BLaER1 (cell line): Measurements from ENCODE around the gene COQ10A.
"Not testable (repeated sequence)": the region's sequence is repeated elsewhere in the genome, so short reads cannot be mapped to it uniquely, and the experiment has no call there.

Experiments used
- H3K27ac ChIP-seq: shearing (Covaris generic); formaldehyde crosslinking; 2 replicates; pipeline ENCODE4 v1.8.1; 2022
- H3K27me3 ChIP-seq: shearing (Covaris generic); formaldehyde crosslinking; 2 replicates; pipeline ENCODE4 v1.8.1; 2022
- H3K36me3 ChIP-seq: shearing (Covaris generic); formaldehyde crosslinking; 2 replicates; pipeline ENCODE4 v1.8.1; 2022
- H3K4me1 ChIP-seq: shearing (Covaris generic); formaldehyde crosslinking; 2 replicates; pipeline ENCODE4 v1.8.1; 2022
- H3K4me2 ChIP-seq: shearing (Covaris generic); formaldehyde crosslinking; 2 replicates; pipeline ENCODE4 v1.8.1; 2022
- H3K4me3 ChIP-seq: shearing (Covaris generic); formaldehyde crosslinking; 2 replicates; pipeline ENCODE4 v1.8.1; 2022
- H3K9ac ChIP-seq: shearing (Covaris generic); formaldehyde crosslinking; 2 replicates; pipeline ENCODE4 v1.8.1; 2022
- H3K9me3 ChIP-seq: shearing (Covaris generic); formaldehyde crosslinking; 2 replicates; pipeline ENCODE4 v1.8.1; 2022
- H4K20me1 ChIP-seq: shearing (Covaris generic); formaldehyde crosslinking; 2 replicates; pipeline ENCODE4 v1.8.1; 2022
- Cebpa-rat ChIP-seq: shearing (Covaris generic); IDR thresholded peaks from 2 replicates; pipeline ENCODE4 v1.8.1; 2022

COQ10A gene

GRCh38 chr12:56257071-56257470 lies 9.7 kb upstream of the COQ10A start:
- H3K27ac ChIP-seq = peak overlapping the region; percentile 86; the same call in 1 of the 2 replicates
- H3K9ac ChIP-seq = peak overlapping the region; percentile 92
- H4K20me1 ChIP-seq = peaks cover 23% of the 10 kb centered on the region
- no peaks in the 10 kb centered on the region for H3K9me3 ChIP-seq
- no peak for TF ChIP-seq Cebpa-rat
- H3K36me3 ChIP-seq = peaks cover 48% of the 10 kb centered on the region
- H3K4me1 ChIP-seq = peaks cover 22% of the 10 kb centered on the region
- peak overlapping the region; percentile 86 for H3K4me3 ChIP-seq
- H3K4me2 ChIP-seq = peak overlapping the region; percentile 90
- H3K27me3 ChIP-seq = no peaks in the 10 kb centered on the region

DNA sequence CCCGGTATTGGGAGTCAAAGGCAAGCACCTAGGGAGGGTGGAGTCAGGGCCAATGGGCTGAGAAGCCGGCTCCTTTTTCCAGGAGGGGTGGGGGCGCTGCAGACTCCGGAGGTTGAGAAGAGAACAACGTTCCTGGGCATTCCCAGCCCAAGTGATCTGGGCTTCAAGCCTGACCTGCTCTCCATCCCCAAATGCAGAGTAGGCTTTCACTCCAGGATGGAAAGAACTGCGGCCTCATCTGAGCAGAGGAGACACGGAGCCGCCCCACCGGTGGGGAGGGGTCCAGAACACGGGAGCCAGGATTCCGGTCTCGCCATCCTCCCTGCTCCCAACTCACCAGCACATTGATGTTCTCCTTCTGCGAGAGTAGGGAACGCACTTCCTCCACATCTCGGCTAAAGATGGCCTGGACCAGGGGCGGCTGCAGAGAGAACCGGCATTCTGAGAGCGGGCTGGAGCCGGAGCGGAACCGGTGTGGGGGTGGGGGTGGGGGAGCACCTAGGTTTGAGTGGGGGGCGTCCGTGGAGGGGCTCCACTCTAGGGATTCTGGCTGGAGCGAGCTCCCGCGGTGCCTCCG lies 9.2 kb upstream of the COQ10A start:
- Histone ChIP-seq H3K27ac (peak overlapping the region; percentile 86), H3K4me3 (peak overlapping the region; percentile 86), H3K4me1 (peaks cover 22% of the 10 kb centered on the region), H3K9me3 (no peaks in the 10 kb centered on the region), H3K36me3 (peaks cover 43% of the 10 kb centered on the region), H4K20me1 (peaks cover 23% of the 10 kb centered on the region), H3K27me3 (no peaks in the 10 kb centered on the region), H3K4me2 (peak overlapping the region; percentile 90), H3K9ac (peak overlapping the region; percentile 92)
- TF ChIP-seq Cebpa-rat = no peak

- Histone ChIP-seq H3K9ac (peak within 1 kb of the TSS; percentile 92), H3K9me3 (no peaks in the 10 kb centered on the region), H3K36me3 (peaks cover 36% of the 10 kb centered on the region), H3K4me3 (peak within 1 kb of the TSS; percentile 86), H3K4me2 (peak within 1 kb of the TSS; percentile 90), H3K4me1 (peaks cover 22% of the 10 kb centered on the region), H3K27me3 (no peaks in the 10 kb centered on the region), H4K20me1 (peaks cover 23% of the 10 kb centered on the region), H3K27ac (peak within 1 kb of the TSS; percentile 86)
- TF ChIP-seq Cebpa-rat = no peak
Measured at GRCh38 chr12:56258068-56258819, 8.5 kb upstream of the COQ10A start, which contains the start of gene ANKRD52. TSS of gene ANKRD52 (minus strand) at chr12:56258384. CDS start at chr12:56258269, 115 bp downstream.

DNA sequence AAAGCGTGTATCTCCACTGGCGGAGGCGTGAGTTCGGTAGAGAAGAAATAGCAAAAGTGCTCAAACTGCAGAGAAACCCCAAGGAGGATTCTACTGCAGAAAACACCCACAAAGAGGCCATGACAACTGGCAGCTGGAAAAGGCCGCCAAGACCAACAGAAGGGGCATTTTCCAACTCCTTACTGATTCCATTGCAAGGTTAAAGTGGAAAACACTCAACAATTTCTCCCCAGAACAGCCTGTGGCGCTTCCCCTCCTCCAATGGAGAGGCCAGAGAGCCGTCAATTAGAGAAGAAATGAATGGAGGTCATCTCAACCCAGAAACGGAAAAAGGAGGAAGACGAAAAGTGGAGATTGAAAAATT lies 7.9 kb upstream of the COQ10A start:
- H4K20me1 ChIP-seq = peaks cover 23% of the 10 kb centered on the region
- H3K4me1 ChIP-seq = peaks cover 22% of the 10 kb centered on the region
- H3K4me3 ChIP-seq = peak overlapping the region; percentile 86
- peak overlapping the region; percentile 92 for H3K9ac ChIP-seq
- H3K4me2 ChIP-seq = peak overlapping the region; percentile 90
- TF ChIP-seq Cebpa-rat = no peak
- H3K27me3 ChIP-seq = no peaks in the 10 kb centered on the region
- no peaks in the 10 kb centered on the region for H3K9me3 ChIP-seq
- peak overlapping the region; percentile 86 for H3K27ac ChIP-seq
- peaks cover 31% of the 10 kb centered on the region for H3K36me3 ChIP-seq

GRCh38 chr12:56260380-56260779 lies 6.4 kb upstream of the COQ10A start:
- H3K36me3 ChIP-seq = peaks cover 15% of the 10 kb centered on the region
- TF ChIP-seq Cebpa-rat = no peak
- no peaks in the 10 kb centered on the region for H3K9me3 ChIP-seq
- H3K4me1 ChIP-seq = peaks cover 22% of the 10 kb centered on the region
- H3K27ac ChIP-seq = no peak overlapping the region
- H4K20me1 ChIP-seq = peaks cover 23% of the 10 kb centered on the region
- no peaks in the 10 kb centered on the region for H3K27me3 ChIP-seq
- no peak overlapping the region for H3K9ac ChIP-seq
- no peak overlapping the region for H3K4me3 ChIP-seq
- H3K4me2 ChIP-seq = no peak overlapping the region

GRCh38 chr12:56260921-56261320 lies 5.8 kb upstream of the COQ10A start:
- H3K36me3 ChIP-seq = peaks cover 9% of the 10 kb centered on the region
- H3K9me3 ChIP-seq = no peaks in the 10 kb centered on the region
- H3K9ac ChIP-seq = no peak overlapping the region
- peaks cover 26% of the 10 kb centered on the region for H3K4me1 ChIP-seq
- H3K27me3 ChIP-seq = no peaks in the 10 kb centered on the region
- no peak overlapping the region for H3K4me3 ChIP-seq
- no peak for TF ChIP-seq Cebpa-rat
- H3K27ac ChIP-seq = no peak overlapping the region
- H3K4me2 ChIP-seq = no peak overlapping the region
- H4K20me1 ChIP-seq = peaks cover 18% of the 10 kb centered on the region

DNA sequence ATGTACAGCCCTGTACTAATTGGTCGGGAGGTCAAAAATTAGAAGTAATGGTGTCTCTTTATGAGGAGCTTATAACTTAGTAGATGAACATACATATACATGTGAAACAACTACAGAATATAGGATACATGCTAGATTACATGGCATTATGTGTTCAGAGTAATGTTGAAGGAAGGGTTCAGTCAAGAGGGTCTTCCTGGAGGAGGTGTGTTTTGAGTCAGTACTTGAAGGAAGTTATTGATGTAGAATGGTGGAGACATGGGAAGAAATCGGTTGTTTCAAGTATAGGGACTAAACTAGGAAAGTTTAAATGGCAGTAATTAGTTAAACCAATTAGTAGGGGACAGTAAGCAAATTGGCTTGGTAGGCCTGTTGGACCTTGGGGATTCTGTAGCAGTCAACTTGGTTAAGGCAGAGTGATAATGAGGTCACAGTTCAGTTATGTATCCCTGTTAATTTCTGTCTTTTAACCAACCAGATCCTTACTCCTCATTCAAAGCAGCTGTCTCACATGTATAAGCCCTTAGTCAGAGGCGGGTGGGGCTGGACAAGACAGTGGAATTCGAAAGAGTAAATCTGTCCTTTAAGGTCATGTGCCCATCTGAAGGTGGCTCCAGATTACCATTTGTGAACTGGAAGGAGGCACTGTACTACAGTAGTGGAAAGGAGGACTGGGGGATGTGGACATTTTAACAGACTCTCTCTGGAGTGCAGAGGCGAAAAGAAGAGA lies 5.1 kb upstream of the COQ10A start:
- Histone ChIP-seq H4K20me1 (peaks cover 11% of the 10 kb centered on the region), H3K27me3 (no peaks in the 10 kb centered on the region), H3K9me3 (no peaks in the 10 kb centered on the region), H3K4me1 (peaks cover 26% of the 10 kb centered on the region), H3K9ac (no peak overlapping the region), H3K4me3 (no peak overlapping the region), H3K36me3 (peaks cover 2% of the 10 kb centered on the region), H3K27ac (no peak overlapping the region), H3K4me2 (no peak overlapping the region)
- TF ChIP-seq Cebpa-rat = no peak

GRCh38 chr12:56262955-56263354 lies 3.8 kb upstream of the COQ10A start:
- H3K9me3 ChIP-seq, H3K27ac ChIP-seq, H3K4me2 ChIP-seq, H3K9ac ChIP-seq, H4K20me1 ChIP-seq, H3K36me3 ChIP-seq, H3K27me3 ChIP-seq, H3K4me3 ChIP-seq: not testable (repeated sequence)
- peaks cover 25% of the 10 kb centered on the region for H3K4me1 ChIP-seq

DNA sequence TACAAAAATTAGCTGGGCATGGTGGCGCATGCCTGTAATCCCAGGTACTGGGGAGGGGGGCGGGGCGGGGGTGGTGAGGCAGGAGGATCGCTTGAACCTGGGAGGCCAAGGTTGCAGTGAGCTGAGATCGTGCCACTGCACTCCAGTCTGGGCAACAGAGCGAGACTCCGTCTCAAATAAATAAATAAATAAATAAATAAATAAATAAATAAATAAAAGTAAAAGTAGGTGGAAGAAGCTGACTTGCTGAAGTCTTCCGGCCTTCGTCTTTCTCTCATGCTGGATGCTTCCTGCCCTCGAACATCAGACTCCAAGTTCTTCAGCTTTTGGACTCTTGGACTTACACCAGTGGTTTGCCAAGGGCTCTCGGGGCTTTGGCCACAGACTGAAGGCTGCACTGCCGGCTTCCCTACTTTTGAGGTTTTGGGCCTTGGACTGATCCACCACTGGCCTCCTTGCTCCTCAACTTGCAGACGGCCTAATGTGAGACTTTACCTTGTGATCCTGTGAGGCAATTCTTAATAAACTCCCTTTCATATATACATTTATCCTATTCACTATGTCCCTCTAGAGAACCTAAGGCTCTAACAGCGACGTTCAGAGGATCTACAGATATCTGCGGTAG lies 562 bp upstream of the COQ10A start:
- not testable (repeated sequence) for H3K27me3 ChIP-seq, H3K9me3 ChIP-seq, H4K20me1 ChIP-seq
- Histone ChIP-seq H3K36me3 (peaks cover 25% of the 10 kb centered on the region), H3K4me2 (peak overlapping the region; percentile 93), H3K4me3 (peak overlapping the region; percentile 82), H3K4me1 (peaks cover 25% of the 10 kb centered on the region), H3K9ac (peak overlapping the region; percentile 85), H3K27ac (peak overlapping the region; percentile 88)
